ENCODE data around the gene ADAMTS8. TPM values are rescaled to one million over a fixed set of nuclear protein-coding genes. Genes with fewer than 3 reads are reported as not detected.

Gene ADAMTS8
- total RNA-seq, 2 donors from 2014 or later = 0.42 to 12.2 TPM

DNA sequence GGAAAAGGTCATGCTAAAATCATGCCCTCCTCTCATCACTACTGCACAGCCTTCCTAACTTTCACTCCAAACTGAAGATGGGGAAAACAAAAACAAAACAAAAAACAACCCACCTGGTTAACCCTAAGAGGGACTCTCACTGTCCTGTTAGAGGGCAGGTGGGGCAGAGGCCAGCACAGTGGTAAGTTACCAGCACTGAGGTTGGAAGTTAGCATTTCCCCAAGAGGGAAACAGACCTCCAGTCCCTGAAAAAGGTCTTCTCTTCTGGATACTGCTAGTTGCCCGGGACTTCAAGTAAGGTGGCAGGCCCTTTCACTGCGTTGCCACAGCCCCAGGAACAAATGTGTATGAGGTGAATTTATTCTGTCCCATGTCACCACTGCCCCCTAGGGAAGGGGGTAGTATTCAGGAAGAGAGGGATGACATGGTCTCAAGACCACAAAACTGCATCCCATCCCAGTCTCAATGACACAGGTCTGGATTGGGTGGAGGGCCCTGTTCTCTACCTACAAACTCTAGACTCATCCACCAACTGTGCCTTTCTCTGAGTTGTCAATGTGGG is 792 bp upstream of the ADAMTS8 start:
- TF ChIP-seq, protein P1, sequence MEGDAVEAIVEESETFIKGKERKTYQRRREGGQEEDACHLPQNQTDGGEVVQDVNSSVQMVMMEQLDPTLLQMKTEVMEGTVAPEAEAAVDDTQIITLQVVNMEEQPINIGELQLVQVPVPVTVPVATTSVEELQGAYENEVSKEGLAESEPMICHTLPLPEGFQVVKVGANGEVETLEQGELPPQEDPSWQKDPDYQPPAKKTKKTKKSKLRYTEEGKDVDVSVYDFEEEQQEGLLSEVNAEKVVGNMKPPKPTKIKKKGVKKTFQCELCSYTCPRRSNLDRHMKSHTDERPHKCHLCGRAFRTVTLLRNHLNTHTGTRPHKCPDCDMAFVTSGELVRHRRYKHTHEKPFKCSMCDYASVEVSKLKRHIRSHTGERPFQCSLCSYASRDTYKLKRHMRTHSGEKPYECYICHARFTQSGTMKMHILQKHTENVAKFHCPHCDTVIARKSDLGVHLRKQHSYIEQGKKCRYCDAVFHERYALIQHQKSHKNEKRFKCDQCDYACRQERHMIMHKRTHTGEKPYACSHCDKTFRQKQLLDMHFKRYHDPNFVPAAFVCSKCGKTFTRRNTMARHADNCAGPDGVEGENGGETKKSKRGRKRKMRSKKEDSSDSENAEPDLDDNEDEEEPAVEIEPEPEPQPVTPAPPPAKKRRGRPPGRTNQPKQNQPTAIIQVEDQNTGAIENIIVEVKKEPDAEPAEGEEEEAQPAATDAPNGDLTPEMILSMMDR (IDR thresholded peaks at IDR 0.05) = no peak
- Histone ChIP-seq H3K9me3 (no peaks in the 10 kb centered on the region), H3K9ac (ENCODE audit: low read depth in 2 of 2, low read length in 2 of 2) (no peak overlapping the region), H3K36me3 (no peaks in the 10 kb centered on the region), H3K27ac (no peak overlapping the region), H3K4me1 (no peaks in the 10 kb centered on the region), H3K4me3 (no peak overlapping the region), H3K27me3 (peaks cover 38% of the 10 kb centered on the region)
- no peak for DNase-seq
- intact Hi-C loops (cut with DNase I) = loop anchor here (5.0 kb wide), 1 partner anchor 217 kb away; no protein-coding TSS in a partner anchor

DNA sequence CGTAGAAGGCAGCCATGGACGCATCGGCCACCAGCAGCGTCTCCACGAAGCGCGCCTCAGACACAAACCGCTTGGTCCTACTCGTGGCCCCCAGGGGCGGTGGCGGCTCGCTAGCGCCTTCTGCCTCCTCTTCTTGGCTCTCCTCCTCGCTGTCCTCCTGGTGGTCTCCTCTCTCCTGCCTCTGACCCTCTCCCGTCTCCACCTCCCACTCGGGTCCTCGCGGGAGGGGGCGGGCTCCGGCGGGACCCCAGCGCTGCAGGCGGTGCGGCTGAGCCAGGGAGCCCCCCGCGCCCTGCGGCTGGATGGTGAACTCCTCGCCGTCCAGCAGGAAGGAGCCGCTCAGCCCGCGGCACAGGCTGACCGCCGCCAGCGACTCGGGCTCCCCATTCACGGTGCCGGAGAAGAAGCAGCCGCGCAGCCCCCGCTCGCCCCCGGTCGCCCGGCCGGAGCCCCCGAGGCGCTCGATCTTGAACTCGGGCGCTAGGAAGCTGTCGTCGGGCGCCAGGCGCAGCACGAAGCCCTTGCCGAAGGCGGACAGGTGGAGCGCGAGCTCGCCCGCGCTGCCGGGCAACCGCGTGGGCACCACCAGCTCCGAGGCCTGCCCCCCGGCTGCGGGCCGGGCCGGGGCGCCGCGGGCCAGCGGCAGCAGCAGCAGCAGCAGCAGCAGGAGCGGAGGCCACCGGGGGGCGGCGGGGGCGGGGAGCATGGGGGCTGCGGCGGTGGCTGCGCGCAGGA is 661 bp downstream of the ADAMTS8 start:
- H3K36me3 ChIP-seq = no peaks in the 10 kb centered on the region
- no peak for DNase-seq
- H3K4me3 ChIP-seq = peak overlapping the region; percentile 33
- peaks cover 38% of the 10 kb centered on the region for H3K27me3 ChIP-seq
- TF ChIP-seq, protein P1 (IDR thresholded peaks at IDR 0.05) = no peak
- H3K4me1 ChIP-seq = no peaks in the 10 kb centered on the region
- H3K27ac ChIP-seq = no peak overlapping the region
- H3K9ac ChIP-seq (ENCODE audit: low read depth in 2 of 2, low read length in 2 of 2) = peak overlapping the region in 1 of 2 donors; percentile 24
- no peaks in the 10 kb centered on the region for H3K9me3 ChIP-seq
- intact Hi-C loops (cut with DNase I) = loop anchor here (5.0 kb wide), 1 partner anchor 215 kb away; no protein-coding TSS in a partner anchor

DNA sequence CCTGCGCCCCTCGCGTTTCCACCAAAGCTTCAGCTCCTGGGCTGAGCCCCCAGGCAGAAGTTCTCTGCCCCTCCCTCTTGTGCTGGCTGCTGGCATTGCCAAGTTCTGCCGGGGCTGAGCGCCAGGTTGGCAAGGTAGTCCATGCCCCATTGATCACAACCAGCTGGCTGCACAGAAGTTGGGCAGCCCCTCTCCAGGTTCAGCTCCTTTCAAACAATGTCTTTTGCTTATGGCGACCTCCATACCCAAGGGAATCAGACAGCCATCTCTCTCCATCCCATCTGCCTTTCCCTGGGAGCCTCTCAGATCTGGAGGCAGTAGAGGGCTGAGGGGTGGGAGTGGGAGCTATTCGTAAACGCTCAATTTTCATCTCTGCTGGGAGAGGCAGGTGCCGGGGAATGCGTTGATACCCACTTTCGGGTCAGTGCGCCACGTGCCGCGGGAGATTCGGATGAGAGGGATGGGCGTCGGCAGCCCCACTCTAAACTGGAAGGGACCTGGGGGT is 1.5 kb downstream of the ADAMTS8 start:
- H3K9me3 ChIP-seq = no peaks in the 10 kb centered on the region
- peak overlapping the region; percentile 33 for H3K4me3 ChIP-seq
- H3K9ac ChIP-seq (ENCODE audit: low read depth in 2 of 2, low read length in 2 of 2) = peak overlapping the region in 1 of 2 donors; percentile 24
- intact Hi-C loops (cut with DNase I) = loop anchor here (5.0 kb wide), 1 partner anchor 215 kb away; no protein-coding TSS in a partner anchor
- no peak for DNase-seq
- peaks cover 38% of the 10 kb centered on the region for H3K27me3 ChIP-seq
- H3K36me3 ChIP-seq = no peaks in the 10 kb centered on the region
- TF ChIP-seq, protein P1 (IDR thresholded peaks at IDR 0.05) = no peak
- no peaks in the 10 kb centered on the region for H3K4me1 ChIP-seq
- H3K27ac ChIP-seq = no peak overlapping the region

DNA sequence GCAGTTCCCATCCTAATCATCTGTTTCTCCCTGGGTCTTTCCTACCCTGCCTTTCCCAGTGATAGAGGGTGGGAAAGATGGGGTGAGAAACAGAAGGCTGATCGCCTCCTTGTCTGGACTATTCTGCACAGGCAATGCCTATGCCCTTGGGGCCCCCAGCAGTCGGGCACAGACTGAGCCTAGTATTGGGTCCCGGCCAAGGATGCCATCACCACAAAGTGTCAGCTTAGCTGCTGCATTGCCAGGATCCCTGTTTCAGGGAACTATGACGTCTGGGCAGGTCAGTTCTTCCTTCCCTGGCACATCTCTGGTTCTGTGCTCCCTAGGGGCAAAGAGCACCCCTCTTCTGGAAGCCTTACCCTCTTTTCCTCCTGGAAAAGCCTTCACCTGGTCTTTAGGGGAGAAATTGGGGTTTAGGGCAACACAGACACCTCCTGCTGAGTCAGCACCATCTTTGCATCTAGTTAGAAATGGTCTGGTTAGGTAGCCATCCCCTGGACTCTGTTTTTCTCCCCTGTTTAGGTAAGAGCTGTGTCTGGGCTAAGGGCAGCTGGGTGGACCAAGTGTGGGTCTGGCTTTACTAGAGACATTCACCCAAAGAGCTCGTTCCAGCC is 2.1 kb downstream of the ADAMTS8 start:
- Histone ChIP-seq H3K4me3 (no peak overlapping the region), H3K27ac (no peak overlapping the region), H3K9me3 (no peaks in the 10 kb centered on the region), H3K36me3 (no peaks in the 10 kb centered on the region), H3K27me3 (peaks cover 38% of the 10 kb centered on the region), H3K4me1 (no peaks in the 10 kb centered on the region), H3K9ac (ENCODE audit: low read depth in 2 of 2, low read length in 2 of 2) (peak overlapping the region in 1 of 2 donors; percentile 24)
- no peak for DNase-seq
- intact Hi-C loops (cut with DNase I) = loop anchor here (5.0 kb wide), 1 partner anchor 214 kb away; no protein-coding TSS in a partner anchor
- TF ChIP-seq, protein P1 (IDR thresholded peaks at IDR 0.05) = no peak

DNA sequence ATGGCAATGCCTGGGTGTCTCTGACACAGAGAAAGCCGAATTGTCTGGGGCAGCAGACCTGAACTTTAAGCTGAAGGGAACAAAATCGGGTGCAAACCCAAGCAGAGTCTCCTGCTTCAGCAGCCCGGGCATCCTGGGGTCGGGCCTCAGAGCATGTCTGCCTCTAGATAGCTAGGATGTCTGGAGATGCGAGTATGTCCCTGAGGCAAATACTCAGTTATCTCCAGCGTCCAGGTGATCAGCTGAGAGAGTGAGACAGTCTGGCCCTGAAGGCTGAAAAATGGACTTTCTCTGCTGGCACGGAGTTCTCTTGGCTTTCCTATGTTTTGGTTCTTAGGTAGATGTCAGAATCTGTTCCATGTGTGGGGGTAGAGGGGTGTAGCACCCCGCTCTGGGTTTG is 3.3 kb downstream of the ADAMTS8 start:
- H3K27ac ChIP-seq = no peak overlapping the region
- no peak overlapping the region for H3K9ac ChIP-seq (ENCODE audit: low read depth in 2 of 2, low read length in 2 of 2)
- H3K27me3 ChIP-seq = peaks cover 33% of the 10 kb centered on the region
- intact Hi-C loops (cut with DNase I) = loop anchor here (5.0 kb wide), 1 partner anchor 213 kb away; no protein-coding TSS in a partner anchor
- no peak overlapping the region for H3K4me3 ChIP-seq
- no peaks in the 10 kb centered on the region for H3K36me3 ChIP-seq
- H3K9me3 ChIP-seq = no peaks in the 10 kb centered on the region
- H3K4me1 ChIP-seq = no peaks in the 10 kb centered on the region
- DNase-seq = no peak
- TF ChIP-seq, protein P1 (IDR thresholded peaks at IDR 0.05) = no peak

Measured in colonic mucosa (tissue), 4 donors.